DMS 273 (cell line): ENCODE results near the gene CD38.
A peak's percentile ranks its signal among the peaks of the same experiment; 100 is the strongest.
"Not testable (repeated sequence)": the region's sequence is repeated elsewhere in the genome, so short reads cannot be mapped to it uniquely, and the experiment has no call there.

Experiments used
- DNase-seq: peaks from one replicate; lab custom pipeline; 2025; ENCODE audit not compliant: unreplicated experiment; lab: John Stamatoyannopoulos, UW

CD38 gene

DNA sequence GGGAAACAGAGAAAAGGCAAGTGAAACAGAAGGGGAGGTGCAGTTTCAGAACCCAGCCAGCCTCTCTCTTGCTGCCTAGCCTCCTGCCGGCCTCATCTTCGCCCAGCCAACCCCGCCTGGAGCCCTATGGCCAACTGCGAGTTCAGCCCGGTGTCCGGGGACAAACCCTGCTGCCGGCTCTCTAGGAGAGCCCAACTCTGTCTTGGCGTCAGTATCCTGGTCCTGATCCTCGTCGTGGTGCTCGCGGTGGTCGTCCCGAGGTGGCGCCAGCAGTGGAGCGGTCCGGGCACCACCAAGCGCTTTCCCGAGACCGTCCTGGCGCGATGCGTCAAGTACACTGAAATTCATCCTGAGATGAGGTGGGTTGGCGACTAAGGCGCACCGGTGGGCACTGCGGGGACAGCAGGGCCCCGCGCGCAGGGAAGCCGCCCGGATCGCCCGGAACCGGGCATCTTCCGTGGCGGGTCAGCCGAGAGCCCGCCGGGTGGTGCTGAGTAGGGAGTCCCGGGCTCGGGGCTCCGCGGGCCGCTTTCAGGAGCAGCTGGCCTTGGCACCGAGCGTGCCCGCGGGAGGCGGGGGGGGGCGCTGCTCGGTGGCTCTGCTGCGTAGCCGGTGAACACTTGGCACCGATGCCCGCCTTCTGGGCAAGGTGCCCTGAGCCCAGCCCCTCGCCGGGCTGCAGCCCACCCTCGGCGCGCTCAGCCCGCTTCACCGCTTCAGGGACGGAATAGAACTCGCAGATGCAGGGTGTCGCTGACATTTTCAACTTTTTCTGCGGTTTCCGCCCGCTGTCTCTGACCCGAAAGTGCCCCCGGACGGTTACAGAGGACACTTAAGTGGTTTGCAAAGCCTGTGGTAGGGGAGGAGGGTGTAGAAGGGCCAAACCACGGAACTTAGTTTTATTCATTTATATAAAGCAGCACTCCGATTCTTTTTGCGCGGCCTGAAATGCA lies at the start of gene CD38:
CD38 (plus strand) TSS at position 40 of the 953 bp plus-strand sequence; CDS start at position 127, 87 bp downstream.
- peak; percentile 60 for DNase-seq

DNA sequence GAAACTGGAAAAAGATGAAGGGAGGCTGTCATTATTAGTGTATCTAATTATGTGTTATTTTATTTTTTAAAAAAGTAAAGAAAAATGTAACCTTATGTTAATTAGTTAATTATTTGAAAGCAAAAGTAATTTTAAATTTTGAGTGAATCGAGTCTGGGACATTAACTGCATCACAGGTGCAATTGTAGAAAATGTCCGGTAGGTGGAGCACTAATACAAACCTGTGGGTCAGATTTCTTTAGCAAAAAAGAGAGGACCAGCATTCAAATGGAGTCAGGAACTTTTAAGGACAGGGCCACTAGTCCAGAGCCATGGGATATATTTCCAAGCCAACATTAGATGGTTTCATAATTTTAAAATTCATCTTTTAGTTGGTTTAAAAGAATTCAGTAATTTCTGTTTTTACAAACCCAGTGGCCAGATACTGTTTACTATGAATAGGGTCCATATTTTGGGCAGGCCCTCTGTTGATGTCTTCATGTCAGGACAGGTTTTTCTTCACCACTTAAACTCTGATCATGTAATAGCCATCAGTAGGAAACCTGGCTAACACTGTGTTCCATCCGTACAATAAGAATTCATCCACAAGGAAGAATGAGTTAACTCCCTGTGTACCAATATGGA lies 48.1 kb upstream of the CD38 start:
- DNase-seq = peak; percentile 56

DNA sequence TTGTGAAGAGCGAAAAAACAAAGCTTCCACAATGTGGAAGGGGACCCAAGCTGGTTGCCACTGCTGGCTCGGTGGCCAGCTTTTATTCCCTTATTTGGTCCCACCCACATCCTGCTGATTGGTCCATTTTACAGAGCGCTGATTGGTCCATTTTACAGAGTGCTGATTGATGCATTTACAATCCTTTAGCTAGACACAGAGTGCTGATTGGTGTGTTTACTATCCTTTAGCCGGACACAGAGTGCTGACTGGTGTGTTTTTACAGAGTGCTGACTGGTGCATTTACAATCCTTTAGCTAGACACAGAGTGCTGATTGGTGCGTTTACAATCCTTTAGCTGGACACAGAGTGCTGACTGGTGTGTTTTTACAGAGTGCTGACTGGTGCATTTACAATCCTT lies 45.1 kb upstream of the CD38 start:
- not testable (repeated sequence) for DNase-seq

DNA sequence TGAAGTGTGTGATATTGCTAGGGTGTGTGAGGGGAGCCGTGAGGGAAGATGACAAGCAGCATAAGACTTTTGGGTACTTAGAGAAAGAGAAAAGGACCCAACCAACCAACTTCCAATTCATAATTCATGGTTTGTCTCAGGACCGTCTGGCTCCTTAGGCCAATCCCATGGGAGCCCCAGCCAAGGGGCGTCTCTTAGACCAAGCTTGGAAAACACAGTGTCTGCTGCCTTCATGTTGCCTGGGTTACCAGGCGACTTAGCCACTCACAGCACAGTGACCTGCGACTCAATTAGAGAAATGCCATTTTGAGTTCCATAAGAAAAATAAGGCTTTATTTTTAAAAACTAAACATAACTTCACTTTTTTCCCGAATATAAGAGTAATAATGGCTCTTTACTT lies 42.6 kb upstream of the CD38 start:
- no peak for DNase-seq

DNA sequence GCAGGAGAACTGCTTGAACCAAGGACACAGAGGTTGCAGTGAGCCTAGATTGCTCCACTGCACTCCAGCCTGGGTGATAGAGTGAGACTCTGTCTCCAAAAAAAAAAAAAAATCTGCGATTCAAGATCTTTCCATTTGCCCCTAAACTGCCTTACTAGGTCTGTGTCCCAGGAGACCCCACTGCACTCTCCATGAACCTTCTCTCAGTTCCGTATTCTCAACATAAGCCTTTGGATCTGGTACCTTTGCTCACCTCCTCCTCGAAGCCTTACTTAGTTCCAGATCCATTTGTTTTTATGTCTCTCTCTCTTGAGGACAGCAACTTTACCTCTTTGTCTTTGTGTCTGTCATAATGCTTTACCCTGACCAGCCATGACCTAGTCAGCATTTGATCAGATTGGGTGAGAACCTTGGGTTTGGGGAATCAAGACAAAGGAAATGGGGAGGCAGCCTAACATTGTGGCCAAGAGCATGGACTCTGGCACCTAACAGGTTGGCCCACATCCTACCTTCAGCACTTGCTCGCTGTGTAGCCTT lies 41.5 kb upstream of the CD38 start:
- no peak for DNase-seq

DNA sequence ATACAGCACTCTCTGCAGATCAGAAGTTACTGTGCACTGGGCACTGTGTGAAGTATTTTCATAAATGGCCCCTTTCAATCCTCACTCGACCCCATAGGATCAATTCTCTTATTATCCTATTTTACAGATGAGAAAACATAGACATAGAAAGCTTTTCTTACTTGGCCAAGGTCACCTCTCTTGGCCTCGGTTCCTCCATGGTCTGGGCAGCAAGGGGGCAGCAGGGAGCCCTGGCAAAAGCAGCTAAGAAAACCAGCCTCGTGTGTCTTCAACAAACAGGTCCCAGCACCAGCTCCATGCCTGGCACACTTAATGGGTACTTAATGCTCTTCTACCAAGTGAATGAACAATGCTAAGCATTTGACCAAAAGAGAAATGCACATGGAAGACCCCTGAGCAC lies 40.9 kb upstream of the CD38 start:
- no peak for DNase-seq

DNA sequence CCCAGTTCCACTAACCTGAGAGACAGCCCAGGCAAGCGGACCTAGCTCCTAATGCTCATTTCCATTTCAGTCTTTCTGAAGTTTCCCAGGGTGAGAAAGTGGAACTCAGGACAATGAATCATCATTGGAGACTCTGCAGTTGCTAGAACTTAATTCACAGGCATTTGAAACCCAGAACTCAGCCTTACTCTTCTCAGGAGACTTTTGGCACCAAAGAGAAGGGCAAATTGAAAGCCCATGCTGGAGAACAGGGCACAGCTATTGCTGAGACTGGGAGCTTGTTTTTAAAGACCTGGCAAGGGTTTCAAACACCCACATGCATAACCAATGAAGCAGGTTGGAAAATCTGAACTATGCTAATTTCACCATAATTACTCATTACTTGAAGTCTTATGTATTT lies 39.3 kb upstream of the CD38 start:
- DNase-seq = no peak

DNA sequence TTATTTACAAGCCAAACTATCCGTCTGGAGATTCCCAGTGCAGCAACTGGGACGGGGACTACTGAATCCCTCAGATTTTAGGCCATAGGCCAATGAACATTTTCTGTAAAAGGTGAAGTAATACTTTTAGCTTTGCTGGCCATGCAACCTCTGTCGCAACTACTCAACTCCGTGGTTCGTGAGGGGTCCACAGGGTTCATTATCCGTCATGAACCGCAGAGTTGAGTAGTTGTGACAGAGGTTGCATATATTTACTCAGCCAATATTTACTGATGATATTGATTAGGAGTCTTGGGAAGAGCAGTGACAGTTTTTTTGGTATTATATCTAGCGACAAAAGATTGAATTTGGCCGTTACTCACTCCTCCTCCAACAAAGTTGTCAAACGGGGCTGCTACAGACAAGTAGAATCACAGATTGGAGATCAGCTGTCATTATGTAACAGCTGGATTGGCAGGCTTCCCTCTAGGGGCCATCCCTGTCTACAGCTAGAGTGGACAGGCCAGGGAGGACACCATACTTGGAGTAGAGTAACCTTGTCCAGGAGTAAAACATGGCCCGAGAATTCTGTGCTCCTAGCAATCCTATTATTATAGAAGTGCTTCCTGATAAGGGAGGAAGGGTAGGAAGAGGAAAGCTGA lies 37.2 kb upstream of the CD38 start:
- no peak for DNase-seq

DNA sequence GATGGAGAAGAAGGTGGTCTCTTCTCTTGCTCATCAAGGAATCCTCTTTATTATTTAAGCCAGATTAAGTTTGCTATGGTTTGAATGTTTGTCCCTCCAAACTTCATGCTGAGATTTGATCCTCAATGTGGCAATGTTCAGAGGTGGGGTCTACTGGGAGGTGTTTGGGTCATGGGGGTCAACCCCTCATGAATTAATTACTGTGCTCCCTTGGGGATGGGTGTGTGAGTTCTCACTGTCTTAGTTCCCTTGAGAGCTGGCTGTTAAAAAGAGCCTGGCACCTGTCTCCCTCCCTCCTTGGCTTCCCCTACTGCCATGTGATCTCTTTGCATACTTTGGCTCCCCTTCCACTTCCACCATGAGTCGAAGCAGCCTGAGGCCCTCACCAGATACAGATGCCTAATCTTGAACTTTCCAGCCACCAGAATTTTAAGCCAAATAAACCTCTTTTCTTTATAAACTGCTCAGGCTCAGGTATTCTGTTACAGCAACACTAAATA lies 36.0 kb upstream of the CD38 start:
- DNase-seq = no peak

DNA sequence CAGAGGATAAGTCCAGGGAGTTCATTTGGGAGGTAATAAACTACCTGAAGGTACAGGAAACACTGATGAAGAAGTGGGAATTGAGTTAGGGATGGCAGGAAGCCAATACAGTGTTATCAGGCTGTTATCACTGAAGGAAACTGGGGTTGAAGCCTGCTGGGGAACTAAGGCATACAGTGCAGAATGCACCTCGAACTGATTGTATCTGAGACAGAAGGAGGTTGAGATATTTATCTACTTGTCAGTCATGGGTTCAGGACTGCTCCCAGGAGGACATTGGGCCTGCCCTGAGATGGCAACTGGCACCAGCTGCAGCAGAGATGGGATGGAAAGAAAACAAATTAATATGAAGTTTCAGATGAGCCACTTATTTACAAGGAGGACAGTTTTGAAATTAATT lies 35.5 kb upstream of the CD38 start:
- DNase-seq = no peak

DNA sequence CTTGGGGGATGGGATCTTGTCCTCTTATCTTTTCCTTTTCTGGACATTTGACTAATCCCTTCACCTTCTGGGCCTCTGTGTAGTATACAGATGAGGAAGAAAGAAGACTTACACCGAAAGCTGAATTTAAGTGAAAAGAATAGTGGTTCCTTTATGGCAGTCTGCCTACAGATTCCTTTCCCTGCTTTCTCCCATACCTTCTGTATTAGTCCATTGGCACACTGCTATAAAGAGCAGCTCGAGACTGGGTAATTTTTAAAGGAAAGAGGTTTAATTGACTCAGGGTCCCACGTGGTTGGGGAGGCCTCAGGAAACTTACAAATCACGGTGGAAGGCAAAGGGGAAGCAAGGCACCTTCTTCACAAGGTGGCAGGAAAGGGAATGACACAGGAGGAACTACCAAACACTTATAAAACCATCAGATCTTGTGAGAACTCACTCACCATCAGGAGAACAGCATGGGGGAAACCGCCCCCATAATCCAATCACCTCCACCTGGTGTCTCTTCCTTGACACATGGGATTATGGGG lies 34.0 kb upstream of the CD38 start:
- DNase-seq = no peak

DNA sequence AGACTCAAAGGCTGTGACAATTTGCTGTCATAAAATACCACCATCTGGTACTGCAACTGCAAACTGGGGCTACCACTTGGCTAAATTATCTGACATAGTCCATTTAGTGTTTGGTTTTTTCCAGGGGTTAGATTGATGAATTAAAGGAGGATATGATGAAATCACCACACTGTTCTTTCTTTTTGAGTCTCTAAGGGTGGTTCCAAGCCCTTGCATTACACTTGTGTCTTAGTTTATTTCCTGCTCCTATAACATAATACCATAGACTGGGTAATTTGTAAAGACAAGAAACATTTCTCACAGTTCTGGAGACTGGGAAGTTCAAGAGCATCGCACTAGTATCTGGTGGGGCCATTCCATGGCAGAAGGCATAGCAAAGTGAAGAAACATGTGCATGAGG lies 32.0 kb upstream of the CD38 start:
- no peak for DNase-seq

DNA sequence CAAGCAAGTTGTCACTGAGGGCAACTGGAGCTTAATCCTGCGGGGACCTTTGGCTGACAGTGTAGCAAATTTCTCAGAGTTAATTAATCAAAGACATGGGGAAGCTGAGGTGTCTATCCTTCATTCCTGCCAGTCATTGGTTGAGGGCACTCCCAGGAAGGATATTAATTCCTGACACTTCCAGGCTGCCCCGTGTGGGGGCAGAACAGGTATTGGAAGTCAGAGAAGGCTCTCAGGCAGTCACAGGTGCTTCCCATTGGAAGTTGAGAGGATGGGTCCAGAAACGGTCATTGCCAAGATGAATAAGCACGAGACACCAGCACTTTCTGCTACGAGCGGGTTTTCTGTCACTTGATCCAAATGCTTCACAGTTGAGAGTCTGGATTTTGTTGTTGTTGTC lies 29.1 kb upstream of the CD38 start:
- DNase-seq = no peak

DNA sequence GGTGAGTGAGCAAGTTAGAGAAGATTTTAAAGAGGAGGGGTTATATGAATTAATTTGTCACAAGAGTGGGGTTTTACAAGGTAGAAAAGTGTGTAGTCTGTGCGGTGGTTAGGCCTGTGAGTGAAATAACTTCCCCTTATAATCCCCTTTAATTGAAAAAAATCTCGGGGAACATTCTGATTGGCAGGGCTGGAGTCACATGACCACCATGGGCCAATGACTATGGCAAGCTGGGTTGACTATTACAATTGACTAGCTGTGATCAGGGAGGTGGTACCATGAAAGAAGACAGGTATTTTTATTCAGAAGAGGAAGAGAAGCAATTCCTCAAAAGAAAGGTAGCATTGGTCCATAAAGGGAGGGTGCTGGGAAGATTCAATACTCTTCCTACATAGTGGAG lies 27.0 kb upstream of the CD38 start:
- no peak for DNase-seq

DNA sequence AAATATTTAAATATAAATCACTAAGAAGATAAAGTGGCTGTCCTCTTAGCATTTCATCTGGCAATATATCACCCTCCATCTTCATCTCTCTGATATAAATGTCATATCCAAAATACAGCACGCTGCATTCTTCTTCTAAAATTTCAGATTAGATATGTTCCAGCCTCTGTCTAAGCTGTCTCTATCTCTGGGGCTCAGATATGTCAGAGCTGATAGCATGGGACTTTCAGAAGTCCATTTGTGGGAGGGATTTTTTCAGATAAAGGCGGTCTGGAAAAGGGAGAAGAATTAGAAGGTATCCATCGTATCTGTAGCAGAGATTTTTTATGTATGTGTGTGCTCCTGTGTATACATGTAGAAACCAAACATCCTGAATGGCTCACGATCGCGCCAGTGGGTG lies 25.0 kb upstream of the CD38 start:
- DNase-seq = no peak

DNA sequence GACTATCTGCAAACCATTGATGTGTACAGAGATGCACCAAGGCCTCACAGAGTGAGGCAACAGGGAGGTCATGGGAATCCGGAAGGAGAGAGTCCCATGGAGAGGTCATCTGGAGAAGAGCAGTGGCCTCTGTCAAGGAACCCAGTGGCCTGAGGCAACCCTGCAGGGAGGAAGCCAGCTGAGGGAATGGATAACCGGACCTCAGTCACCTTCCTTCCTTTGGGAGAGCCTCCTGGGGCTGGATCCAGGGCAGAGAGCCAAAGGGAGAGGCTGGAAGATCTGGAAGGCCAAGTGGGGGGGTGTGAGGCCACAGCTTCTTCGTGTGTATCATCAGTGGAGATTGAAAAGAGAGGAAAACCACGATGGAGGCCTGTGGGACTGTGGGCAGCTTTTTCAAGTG lies 24.3 kb upstream of the CD38 start:
- DNase-seq = no peak

DNA sequence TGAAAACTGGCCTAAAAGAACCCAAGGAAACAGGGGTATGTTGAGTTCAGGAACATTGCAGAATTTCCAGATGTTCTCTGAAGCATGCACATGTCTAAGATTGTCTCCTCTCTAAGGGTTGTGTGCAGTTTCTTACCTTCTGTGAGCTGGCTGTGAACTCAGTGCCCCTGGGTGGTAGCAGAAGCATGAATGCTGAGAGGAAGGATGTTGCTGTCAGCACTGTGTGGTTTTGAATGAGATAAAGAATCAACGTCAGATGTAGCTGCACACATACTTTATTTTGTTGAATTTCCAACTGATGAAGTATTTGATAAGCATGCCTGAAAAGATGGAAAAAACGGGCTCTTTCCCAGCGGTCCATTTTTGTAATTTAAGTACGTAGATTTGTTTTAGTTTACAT lies 23.8 kb upstream of the CD38 start:
- DNase-seq = no peak

DNA sequence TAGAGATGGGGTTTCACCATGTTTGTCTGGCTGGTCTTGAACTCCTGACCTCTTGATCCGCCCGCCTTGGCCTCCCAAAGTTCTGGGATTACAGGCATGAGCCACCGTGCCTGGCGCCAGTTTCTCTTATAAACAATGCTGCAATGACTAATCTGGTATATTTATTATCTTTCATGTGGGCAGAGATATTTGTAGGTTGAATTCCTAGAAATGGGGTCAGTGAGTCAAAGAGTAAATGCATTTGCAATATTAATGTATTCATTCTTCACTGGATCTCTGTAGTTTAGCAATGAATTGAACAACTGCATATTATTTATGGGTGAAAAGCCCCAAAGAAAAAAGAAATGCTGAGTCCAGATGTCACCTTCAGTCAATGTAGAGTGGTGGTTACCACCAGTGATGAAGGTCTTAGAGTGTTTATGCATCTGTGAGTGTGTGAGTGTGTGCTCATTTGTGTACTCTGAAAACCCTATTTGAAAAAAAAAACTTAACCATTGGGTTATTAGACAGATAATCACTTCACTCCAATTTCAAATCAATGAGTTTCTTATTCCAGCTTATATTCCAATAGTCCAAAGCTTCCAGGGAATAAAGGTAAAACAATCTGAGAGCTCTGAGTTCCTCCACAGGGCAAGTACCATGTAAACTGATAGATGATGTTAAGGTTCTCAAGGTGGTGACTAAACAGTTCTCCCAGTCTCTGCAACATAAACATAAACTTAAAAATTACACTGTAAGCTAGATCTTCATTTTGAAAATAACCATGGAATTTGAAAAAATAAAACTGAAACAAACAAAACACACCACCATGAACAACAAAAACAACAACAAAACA lies 22.6 kb upstream of the CD38 start:
- no peak for DNase-seq

DNA sequence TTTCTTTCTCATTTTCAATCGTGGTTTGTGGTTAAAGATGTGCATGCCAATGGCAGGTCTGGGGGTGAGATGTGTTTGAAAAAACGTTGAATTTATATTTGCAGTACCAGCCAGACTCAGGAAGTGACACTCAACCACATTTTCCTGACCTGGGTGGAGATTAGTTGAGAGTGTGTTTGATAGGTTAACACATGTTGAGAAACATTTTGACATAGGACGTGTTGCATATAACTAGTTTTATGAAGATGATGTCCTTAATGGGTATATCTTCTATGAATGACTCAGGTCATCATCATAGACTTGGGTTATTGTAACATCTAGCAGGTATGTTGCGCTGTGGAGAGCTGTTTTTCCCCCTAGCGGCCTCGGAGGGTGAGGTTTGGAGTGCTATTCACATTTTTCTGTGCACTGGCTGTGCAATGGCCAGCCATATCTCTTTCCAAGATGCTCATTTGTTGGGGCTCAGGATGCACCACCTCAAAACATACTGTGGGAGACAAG lies 21.7 kb upstream of the CD38 start:
- no peak for DNase-seq

DNA sequence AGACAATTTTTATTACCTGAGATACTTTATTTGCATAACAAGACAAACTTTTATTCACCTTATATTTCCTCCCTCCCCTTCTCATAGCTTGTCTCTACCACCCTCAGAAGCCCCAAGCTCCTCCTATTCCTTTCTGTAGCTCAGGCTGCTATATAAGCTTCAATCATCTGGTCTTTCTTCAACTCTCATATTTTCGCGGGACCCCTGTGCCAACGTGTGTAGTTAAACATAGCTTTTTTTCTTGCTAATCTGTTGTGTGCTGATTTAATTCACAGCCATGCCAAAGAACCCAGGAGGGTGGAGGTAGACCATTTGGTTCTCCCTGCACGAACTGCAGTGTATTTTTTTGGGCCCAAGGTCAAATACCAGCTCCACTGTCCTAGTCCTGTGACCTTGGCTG lies 21.1 kb upstream of the CD38 start:
- DNase-seq = no peak
